HepG2 (cell line): Measurements from ENCODE around the gene ENO3. TPM values are rescaled to one million over a fixed set of nuclear protein-coding genes. Genes with fewer than 3 reads are reported as not detected.
A peak's percentile ranks its signal among the peaks of the same experiment; 100 is the strongest.

ENCODE experiments used
- CREM ChIP-seq, 2 experiments: sonication (generic) in 1 of 2; formaldehyde crosslinking in 1 of 2; IDR thresholded peaks; 2 replicates each; pipeline versions ENCODE4 v1.4.0 to v1.6.1; 2016 to 2020; ENCODE audit warnings: antibody characterized with exemption in 1 of 2, mild to moderate bottlenecking in 1 of 2, missing genetic modification reagents in 1 of 2
- FOSL2 ChIP-seq: sonication (generic); formaldehyde crosslinking; IDR thresholded peaks from 2 replicates; pipeline ENCODE4 v1.4.0; 2020; ENCODE audit warnings: missing genetic modification reagents
- GTF2F1 ChIP-seq: fragments of 150-350 bp; IDR thresholded peaks from 2 replicates; pipeline ENCODE4 v1.6.1; 2014; ENCODE audit warnings: low read length
- MATR3 ChIP-seq: sonication (generic); formaldehyde crosslinking; IDR thresholded peaks from 2 replicates; pipeline ENCODE4 v1.4.0; 2020; ENCODE audit warnings: missing genetic modification reagents
- RBM22 ChIP-seq: fragments of 200-400 bp; formaldehyde crosslinking; optimal IDR thresholded peaks from 2 replicates; pipeline ENCODE3; 2017; ENCODE audit warnings: mild to moderate bottlenecking, low read length, moderate library complexity
- RXRA ChIP-seq: sonication (generic); formaldehyde crosslinking; IDR thresholded peaks from 2 replicates; pipeline ENCODE4 v1.5.1; 2020; ENCODE audit warnings: missing genetic modification reagents
- SMARCE1 ChIP-seq: fragments of 450-650 bp; IDR thresholded peaks from 2 replicates; pipeline ENCODE4 v1.6.1; 2017; ENCODE audit warnings: borderline replicate concordance
- SRSF1 ChIP-seq: fragments of 200-400 bp; formaldehyde crosslinking; optimal IDR thresholded peaks from 2 replicates; pipeline ENCODE3; 2017; ENCODE audit warnings: mild to moderate bottlenecking, low read depth, low read length, moderate library complexity
- TRIM24 ChIP-seq: sonication (generic); formaldehyde crosslinking; IDR thresholded peaks from 2 replicates; pipeline ENCODE4 v1.8.0; 2022; ENCODE audit warnings: mild to moderate bottlenecking, missing genetic modification reagents
- ZFP37 ChIP-seq: sonication (generic); formaldehyde crosslinking; IDR thresholded peaks from 2 replicates; pipeline ENCODE4 v1.4.0; 2020; ENCODE audit warnings: missing genetic modification reagents, borderline replicate concordance
- ZIK1 ChIP-seq: sonication (generic); formaldehyde crosslinking; IDR thresholded peaks from 2 replicates; pipeline ENCODE4 v1.5.0; 2020; ENCODE audit warnings: mild to moderate bottlenecking, low read depth, missing genetic modification reagents, borderline replicate concordance
- ZNF431 ChIP-seq: sonication (generic); formaldehyde crosslinking; IDR thresholded peaks from 2 replicates; pipeline ENCODE4 v1.9.0; 2022; ENCODE audit warnings: missing genetic modification reagents, low read depth, mild to moderate bottlenecking, borderline replicate concordance
- ZNF678 ChIP-seq: sonication (generic); formaldehyde crosslinking; IDR thresholded peaks from 2 replicates; pipeline ENCODE4 v1.4.0; 2020; ENCODE audit warnings: mild to moderate bottlenecking, missing genetic modification reagents
- ZNF687 ChIP-seq: sonication (generic); formaldehyde crosslinking; IDR thresholded peaks from 2 replicates; pipeline ENCODE4 v1.5.1; 2020; ENCODE audit warnings: mild to moderate bottlenecking, missing genetic modification reagents, moderate library complexity
- polyA plus RNA-seq, 8 experiments: library from polyadenylated mRNA; depleted of rRNA in 3 of 8; stranded (reverse) in 7 of 8; unstranded in 1 of 8; fragments of >200 nt; fragmentation: Illumina TruSeq in 4 of 8; extraction: Trizol in 4 of 8; gene quantifications; 2 replicates each; pipeline versions ENCODE4 v1.2.1 to v1.2.3, GENCODE V29; 2011 to 2016; ENCODE audit warnings: low read depth in 4 of 8, missing spikeins in 1 of 8, mixed read lengths in 1 of 8; ENCODE audit not compliant: insufficient read depth in 1 of 8
- total RNA-seq, 5 experiments: library from RNA; depleted of rRNA; stranded (reverse); fragments of >200 nt; fragmentation: Illumina TruSeq; extraction: Trizol; gene quantifications; 2 replicates each; pipeline ENCODE4 v1.2.3, GENCODE V29; 2016; ENCODE audit warnings: low read depth in 1 of 5
- TF ChIP-seq, protein P1 (sequence below): sonication (generic); formaldehyde crosslinking; IDR thresholded peaks from 2 replicates; pipeline ENCODE4 v1.4.0; 2020; ENCODE audit warnings: missing genetic modification reagents, borderline replicate concordance
- TF ChIP-seq, protein P2 (sequence below): sonication (generic); formaldehyde crosslinking; IDR thresholded peaks from 2 replicates; pipeline ENCODE4 v1.8.0; 2022; ENCODE audit warnings: mild to moderate bottlenecking, missing genetic modification reagents
- TF ChIP-seq, protein P3 (sequence below): sonication (generic); formaldehyde crosslinking; IDR thresholded peaks from 2 replicates; pipeline ENCODE4 v1.9.0; 2021; ENCODE audit warnings: missing genetic modification reagents, mild to moderate bottlenecking, borderline replicate concordance

Gene ENO3
- total and polyA plus RNA-seq, 2 of the 13 experiments (the other 11 are each of a cell fraction or from before 2014, with no cell fraction given) = 59.8 to 69.8 TPM

- peak; percentile 30; the same call in 1 of the 2 replicates for TF ChIP-seq ZNF687 (CRISPR knock-in tag)
- TF ChIP-seq GTF2F1 = no peak
- no peak for TF ChIP-seq RXRA (CRISPR knock-in tag)
- TF ChIP-seq, protein P1, sequence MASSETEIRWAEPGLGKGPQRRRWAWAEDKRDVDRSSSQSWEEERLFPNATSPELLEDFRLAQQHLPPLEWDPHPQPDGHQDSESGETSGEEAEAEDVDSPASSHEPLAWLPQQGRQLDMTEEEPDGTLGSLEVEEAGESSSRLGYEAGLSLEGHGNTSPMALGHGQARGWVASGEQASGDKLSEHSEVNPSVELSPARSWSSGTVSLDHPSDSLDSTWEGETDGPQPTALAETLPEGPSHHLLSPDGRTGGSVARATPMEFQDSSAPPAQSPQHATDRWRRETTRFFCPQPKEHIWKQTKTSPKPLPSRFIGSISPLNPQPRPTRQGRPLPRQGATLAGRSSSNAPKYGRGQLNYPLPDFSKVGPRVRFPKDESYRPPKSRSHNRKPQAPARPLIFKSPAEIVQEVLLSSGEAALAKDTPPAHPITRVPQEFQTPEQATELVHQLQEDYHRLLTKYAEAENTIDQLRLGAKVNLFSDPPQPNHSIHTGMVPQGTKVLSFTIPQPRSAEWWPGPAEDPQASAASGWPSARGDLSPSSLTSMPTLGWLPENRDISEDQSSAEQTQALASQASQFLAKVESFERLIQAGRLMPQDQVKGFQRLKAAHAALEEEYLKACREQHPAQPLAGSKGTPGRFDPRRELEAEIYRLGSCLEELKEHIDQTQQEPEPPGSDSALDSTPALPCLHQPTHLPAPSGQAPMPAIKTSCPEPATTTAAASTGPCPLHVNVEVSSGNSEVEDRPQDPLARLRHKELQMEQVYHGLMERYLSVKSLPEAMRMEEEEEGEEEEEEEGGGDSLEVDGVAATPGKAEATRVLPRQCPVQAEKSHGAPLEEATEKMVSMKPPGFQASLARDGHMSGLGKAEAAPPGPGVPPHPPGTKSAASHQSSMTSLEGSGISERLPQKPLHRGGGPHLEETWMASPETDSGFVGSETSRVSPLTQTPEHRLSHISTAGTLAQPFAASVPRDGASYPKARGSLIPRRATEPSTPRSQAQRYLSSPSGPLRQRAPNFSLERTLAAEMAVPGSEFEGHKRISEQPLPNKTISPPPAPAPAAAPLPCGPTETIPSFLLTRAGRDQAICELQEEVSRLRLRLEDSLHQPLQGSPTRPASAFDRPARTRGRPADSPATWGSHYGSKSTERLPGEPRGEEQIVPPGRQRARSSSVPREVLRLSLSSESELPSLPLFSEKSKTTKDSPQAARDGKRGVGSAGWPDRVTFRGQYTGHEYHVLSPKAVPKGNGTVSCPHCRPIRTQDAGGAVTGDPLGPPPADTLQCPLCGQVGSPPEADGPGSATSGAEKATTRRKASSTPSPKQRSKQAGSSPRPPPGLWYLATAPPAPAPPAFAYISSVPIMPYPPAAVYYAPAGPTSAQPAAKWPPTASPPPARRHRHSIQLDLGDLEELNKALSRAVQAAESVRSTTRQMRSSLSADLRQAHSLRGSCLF (CRISPR knock-in tag) = no peak
- TF ChIP-seq RBM22 = no peak
- no peak for TF ChIP-seq MATR3 (CRISPR knock-in tag)
- TF ChIP-seq ZIK1 (CRISPR knock-in tag) = no peak
- no peak for TF ChIP-seq SMARCE1
- no peak for TF ChIP-seq ZFP37
- no peak for TF ChIP-seq SRSF1
- TF ChIP-seq TRIM24 (CRISPR knock-in tag) = no peak
- TF ChIP-seq FOSL2 = peak; percentile 36; the same call in 1 of the 2 replicates
- no peak for TF ChIP-seq ZNF431 (CRISPR knock-in tag)
- TF ChIP-seq CREM (IDR thresholded peaks at IDR 0.05) = no peak
- TF ChIP-seq CREM (CRISPR knock-in tag; IDR thresholded peaks at IDR 0.05) = no peak
- TF ChIP-seq, protein P2, sequence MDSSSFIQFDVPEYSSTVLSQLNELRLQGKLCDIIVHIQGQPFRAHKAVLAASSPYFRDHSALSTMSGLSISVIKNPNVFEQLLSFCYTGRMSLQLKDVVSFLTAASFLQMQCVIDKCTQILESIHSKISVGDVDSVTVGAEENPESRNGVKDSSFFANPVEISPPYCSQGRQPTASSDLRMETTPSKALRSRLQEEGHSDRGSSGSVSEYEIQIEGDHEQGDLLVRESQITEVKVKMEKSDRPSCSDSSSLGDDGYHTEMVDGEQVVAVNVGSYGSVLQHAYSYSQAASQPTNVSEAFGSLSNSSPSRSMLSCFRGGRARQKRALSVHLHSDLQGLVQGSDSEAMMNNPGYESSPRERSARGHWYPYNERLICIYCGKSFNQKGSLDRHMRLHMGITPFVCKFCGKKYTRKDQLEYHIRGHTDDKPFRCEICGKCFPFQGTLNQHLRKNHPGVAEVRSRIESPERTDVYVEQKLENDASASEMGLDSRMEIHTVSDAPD (CRISPR knock-in tag) = no peak
- TF ChIP-seq ZNF678 (CRISPR knock-in tag) = no peak
- TF ChIP-seq, protein P3, sequence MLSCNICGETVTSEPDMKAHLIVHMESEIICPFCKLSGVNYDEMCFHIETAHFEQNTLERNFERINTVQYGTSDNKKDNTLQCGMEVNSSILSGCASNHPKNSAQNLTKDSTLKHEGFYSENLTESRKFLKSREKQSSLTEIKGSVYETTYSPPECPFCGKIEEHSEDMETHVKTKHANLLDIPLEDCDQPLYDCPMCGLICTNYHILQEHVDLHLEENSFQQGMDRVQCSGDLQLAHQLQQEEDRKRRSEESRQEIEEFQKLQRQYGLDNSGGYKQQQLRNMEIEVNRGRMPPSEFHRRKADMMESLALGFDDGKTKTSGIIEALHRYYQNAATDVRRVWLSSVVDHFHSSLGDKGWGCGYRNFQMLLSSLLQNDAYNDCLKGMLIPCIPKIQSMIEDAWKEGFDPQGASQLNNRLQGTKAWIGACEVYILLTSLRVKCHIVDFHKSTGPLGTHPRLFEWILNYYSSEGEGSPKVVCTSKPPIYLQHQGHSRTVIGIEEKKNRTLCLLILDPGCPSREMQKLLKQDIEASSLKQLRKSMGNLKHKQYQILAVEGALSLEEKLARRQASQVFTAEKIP (CRISPR knock-in tag) = no peak
Measured at GRCh38 chr17:4920351-4921048, 30.4 kb upstream of the ENO3 start (continued).
